ENCODE data around the gene RNF130.

Gene RNF130

DNA sequence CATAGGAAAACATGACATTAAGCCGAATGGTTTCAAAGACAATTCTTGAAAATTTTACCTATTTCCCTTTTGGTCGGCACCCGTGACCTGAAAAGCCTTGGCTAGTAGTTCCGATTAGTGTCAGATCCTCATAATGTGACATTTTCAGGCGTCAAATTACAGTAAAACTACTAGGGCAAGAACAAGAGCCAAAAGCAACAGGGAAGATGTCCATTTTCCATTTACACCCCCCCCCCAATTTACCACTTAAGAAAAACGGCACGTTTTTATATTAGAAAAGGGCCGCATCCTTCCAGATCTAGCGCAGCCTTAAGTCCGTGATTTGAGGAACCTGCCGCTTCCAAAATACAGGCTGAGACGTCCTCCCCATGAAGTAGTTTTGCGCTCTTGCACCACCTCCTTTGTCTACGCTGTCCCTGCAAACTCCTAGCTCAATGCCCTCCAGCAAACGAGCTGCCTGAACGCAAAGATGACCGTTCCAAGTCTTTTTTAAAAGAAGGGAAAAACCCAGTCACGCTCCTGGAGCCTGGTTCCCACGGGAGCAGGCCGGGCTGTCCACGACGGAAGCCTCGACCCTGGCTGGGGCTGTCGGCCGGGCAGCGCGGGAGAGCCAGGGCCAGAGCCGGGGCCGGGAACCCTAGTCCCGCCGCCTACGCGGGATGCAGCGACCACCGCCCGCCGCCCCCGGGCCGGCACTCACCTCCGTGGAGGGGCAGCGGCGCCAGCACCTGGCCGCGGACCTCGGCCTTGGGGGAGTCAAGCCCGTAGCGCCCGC lies 616 bp downstream of the RNF130 start:
- H3K4me3 ChIP-seq (replicated peaks; ENCODE audit: low read depth, low read length): peak overlapping the region; percentile 70
- DNase-seq (ENCODE audit: low read depth): peak; percentile 62
- TF ChIP-seq, protein P1, sequence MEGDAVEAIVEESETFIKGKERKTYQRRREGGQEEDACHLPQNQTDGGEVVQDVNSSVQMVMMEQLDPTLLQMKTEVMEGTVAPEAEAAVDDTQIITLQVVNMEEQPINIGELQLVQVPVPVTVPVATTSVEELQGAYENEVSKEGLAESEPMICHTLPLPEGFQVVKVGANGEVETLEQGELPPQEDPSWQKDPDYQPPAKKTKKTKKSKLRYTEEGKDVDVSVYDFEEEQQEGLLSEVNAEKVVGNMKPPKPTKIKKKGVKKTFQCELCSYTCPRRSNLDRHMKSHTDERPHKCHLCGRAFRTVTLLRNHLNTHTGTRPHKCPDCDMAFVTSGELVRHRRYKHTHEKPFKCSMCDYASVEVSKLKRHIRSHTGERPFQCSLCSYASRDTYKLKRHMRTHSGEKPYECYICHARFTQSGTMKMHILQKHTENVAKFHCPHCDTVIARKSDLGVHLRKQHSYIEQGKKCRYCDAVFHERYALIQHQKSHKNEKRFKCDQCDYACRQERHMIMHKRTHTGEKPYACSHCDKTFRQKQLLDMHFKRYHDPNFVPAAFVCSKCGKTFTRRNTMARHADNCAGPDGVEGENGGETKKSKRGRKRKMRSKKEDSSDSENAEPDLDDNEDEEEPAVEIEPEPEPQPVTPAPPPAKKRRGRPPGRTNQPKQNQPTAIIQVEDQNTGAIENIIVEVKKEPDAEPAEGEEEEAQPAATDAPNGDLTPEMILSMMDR (IDR thresholded peaks at IDR 0.05; ENCODE audit: low read length, missing control alignments): no peak

DNA sequence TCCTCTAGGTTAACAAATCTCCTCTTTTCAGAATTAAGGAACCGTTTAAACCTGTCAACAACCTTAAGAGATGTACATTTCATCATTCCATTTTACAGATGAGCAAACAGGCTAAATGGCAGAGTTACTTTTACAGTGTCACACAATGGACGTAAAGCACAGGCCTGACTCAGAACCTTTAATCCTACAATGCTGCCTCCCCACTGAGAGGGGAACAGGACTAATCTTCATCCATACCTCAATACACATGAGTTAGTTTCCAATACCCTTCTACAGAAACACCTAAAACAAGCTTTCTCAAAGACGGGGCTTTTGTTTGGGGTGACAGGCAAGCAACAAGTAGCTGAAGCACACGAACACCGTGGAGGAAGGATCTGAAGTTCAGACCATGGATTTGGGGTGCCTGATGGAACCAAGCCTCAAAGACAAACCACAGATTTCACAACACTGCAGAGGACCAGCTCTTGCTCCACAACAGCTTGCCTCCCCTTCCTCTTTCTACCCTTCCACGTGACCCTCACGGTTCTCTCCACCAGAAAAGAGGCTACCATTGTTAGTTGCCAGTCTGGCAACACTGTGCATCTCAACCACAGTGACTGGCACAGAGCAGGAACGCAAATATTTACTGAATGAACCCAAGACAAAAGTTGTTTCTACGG lies 1.8 kb downstream of the RNF130 start:
- TF ChIP-seq, protein P1 (IDR thresholded peaks at IDR 0.05; ENCODE audit: low read length, missing control alignments): no peak
- H3K4me3 ChIP-seq (replicated peaks; ENCODE audit: low read depth, low read length): peak overlapping the region; percentile 70
- no peak for DNase-seq (ENCODE audit: low read depth)

DNA sequence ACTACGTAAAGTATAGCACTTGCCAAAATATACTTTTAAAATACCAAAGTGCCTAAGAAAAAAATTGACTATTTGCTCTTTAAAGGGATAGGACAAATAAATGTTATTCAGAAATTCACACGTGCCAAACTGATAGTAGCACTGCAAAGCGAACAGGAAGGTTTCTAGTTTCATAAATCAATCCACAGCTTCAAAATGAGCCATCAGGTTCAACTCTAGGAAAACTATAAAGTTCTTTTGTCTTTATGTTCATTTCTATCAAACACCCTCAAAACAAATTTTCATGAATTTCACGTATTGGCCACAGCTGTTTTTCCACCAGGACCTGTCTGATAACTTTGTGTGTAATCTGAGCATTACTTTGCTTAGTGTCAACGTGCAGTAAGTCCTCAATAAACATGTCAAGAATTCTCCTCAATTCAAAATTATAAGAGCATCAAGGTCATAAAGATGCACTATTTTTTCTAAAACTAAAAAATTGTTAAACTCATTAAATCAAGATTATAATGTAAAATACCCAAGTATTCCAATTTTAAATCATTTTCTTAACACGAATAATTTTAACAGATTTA lies 3.0 kb downstream of the RNF130 start:
- TF ChIP-seq, protein P1 (IDR thresholded peaks at IDR 0.05; ENCODE audit: low read length, missing control alignments): no peak
- no peak for DNase-seq (ENCODE audit: low read depth)
- no peak overlapping the region for H3K4me3 ChIP-seq (replicated peaks; ENCODE audit: low read depth, low read length)

DNA sequence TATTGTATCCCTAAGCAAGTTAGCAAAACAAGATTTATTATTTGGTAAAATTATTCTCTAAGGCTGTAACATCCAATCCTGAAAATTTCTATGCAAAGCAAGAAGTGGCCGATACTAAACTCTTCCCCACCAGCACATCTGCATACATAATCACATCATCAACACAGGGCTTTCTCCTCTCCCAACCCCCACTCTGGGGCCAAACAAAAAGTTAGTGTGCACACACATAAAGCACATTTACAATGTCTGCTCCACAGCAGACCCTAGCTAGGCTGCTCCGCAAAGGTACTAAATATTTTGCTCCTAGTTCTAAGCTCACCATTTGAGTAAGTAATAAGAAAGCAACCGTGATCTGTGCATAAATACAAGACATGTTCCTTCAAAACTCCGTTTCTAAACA lies 3.6 kb downstream of the RNF130 start:
- no peak for DNase-seq (ENCODE audit: low read depth)
- H3K4me3 ChIP-seq (replicated peaks; ENCODE audit: low read depth, low read length): no peak overlapping the region
- TF ChIP-seq, protein P1 (IDR thresholded peaks at IDR 0.05; ENCODE audit: low read length, missing control alignments): no peak

DNA sequence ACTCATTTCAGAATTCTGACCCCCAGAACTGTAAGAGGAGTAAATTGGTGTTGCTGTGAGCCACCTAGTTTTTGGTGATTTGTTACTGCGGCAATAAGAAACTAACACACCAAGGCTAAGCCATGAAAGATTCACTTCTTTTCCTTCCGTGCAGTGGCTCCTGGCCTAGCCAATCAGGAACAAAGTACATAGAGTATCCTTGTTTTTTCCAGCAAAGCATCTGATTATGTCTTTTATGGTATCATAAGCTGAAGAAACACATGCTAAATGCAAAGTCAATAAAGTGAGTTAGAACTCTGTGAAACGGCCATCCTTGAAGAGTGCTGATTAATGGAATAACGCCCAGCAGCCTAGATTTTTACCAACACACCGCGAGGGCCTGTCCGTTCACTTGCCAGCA lies 11.4 kb downstream of the RNF130 start:
- no peak for DNase-seq (ENCODE audit: low read depth)
- TF ChIP-seq, protein P1 (IDR thresholded peaks at IDR 0.05; ENCODE audit: low read length, missing control alignments): no peak
- no peak overlapping the region for H3K4me3 ChIP-seq (replicated peaks; ENCODE audit: low read depth, low read length)

DNA sequence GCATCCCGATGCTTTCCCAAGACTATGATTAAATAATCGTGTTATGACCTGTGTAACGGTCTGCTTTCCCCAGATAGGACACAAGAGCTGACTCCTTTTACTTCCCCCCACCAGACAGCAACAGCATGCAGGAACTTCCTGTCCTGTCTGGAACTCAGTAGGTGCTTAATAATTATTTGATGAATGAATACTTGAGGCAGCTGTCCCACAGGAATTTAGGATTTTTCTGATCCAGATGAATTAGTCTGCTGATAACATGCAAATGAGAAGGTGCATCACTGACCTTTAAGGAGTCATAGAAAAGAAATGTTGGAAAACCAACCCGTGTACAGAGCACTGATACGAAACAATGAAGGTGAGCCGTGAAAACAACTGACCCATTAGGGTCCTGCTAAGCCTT lies 12.2 kb downstream of the RNF130 start:
- no peak overlapping the region for H3K4me3 ChIP-seq (replicated peaks; ENCODE audit: low read depth, low read length)
- TF ChIP-seq, protein P1 (IDR thresholded peaks at IDR 0.05; ENCODE audit: low read length, missing control alignments): no peak
- no peak for DNase-seq (ENCODE audit: low read depth)
